Hematopoietic multipotent progenitor cell (in vitro differentiated cells): ENCODE measurements around the gene DLG1. TPM values are rescaled to one million over a fixed set of nuclear protein-coding genes. Genes with fewer than 3 reads are reported as not detected.
"Not testable (repeated sequence)": the region's sequence is repeated elsewhere in the genome, so short reads cannot be mapped to it uniquely, and the experiment has no call there.

Experiments used
- DNase-seq, 3 donors: peaks; one replicate each; pipeline ENCODE4 v3.0.0-alpha.2; 2011 to 2015; ENCODE audit warnings: low read depth in 2 of 3, low spot score in 2 of 3
- total RNA-seq: library from RNA; depleted of rRNA; stranded (reverse); fragments of >200 nt; gene quantifications from one replicate; pipeline ENCODE4 v1.2.3, GENCODE V29; 2012

The DLG1 gene
- total RNA-seq, 1 donor = 19.7 TPM

DNA sequence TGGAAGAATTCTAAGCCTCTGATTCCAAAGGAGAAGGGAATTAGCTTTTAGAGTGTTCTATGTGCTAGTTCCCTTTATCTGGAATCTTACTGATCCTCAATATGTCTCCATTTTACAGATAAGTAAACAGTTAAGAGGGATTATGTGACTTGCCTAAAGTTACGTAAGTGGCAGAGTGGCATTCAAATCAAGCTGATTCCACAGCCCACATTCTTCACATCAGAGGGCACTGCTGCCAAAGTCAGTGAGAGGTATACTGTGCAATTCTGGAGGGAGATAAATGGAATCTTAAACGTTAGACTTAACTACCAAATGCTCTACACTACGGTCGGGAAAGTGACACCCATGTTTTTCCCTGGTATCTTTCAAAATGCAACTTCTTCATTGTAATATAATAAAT lies 257.8 kb downstream of the DLG1 start:
- DNase-seq = no peak

DNA sequence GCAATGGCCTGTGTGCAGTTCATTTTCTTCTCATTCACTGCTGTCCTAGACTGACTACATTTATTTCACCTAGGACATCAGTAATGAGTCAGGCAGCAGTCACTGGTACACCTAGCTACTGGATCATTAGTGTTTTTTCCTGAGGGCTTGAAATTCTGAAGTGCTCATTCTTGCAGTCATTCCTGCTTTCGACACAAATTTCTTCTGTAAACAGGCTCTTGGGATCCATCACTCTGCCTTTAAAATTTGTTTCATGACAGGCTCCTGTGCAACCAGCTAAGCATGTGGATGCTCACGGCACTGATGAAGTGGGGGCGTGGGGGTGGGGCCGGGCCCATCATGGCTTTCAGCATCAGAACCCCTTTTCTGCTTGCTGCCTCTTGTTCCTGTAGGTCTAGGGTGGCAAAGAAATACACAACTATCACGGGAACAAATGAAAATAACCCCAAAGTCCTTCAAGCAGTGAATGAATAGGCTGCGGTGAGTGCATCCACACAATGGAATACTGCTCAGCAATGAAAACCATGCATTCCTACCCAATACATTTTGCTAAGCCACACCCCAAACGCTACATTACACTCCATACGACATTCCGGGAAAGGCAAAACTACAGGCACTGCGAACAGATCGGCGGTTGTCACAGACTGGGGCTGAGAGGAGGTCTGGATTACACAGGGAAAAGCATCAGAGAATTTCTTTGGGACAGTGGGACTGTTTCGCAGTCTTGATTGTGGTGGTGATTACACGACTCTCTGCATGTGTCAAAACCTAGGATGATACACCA lies 259.5 kb downstream of the DLG1 start:
- no peak for DNase-seq

DNA sequence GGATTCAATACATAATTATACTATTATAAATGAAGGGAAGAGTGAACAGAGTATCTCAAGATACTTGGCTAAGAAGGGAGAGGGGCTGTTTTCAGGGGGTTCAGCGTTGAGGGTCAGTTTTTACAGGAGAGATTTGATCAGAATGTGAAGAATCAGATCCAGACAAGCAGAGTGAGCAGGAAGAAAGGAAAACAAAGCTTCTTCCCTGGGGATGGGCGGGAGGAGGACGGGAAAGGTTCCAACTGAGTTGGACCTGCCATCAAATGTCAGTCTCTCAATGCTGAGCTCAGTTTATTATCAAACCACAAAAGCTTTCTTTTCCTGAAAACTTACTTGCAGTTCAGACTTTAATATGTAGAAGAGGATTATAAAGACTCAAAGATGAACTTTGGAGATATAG lies 262.8 kb downstream of the DLG1 start:
- DNase-seq = no peak

DNA sequence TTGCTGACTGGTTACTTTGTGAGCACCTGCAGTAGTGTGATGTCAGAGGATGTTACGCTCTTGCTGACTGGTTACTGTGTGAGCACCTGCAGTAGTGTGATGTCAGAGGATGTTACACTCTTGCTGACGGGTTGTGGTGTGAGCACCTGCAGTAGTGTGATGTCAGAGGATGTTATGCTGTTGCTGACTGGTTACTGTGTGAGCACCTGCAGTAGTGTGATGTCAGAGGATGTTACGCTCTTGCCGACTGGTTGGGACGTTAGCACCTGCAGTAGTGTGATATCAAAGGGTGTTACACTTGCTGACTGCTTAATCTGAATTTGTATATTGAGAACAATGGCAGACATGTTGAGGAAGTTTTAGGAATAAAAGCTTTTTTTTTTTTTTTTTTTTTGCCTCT lies 263.6 kb downstream of the DLG1 start:
- not testable (repeated sequence) for DNase-seq

DNA sequence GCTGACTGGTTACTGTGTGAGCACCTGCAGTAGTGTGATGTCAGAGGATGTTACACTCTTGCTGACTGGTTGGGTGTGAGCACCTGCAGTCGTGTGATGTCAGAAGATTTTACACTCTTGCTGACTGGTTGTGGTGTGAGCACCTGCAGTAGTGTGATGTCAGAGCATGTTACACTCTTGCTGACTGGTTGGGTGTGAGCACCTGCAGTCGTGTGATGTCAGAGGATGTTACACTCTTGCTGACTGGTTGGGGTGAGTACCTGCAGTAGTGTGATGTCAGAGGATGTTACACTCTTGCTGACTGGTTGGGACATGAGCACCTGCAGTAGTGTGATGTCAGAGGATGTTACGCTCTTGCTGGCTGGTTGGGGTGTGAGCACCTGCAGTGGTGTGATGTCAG lies 264.6 kb downstream of the DLG1 start:
- not testable (repeated sequence) for DNase-seq

DNA sequence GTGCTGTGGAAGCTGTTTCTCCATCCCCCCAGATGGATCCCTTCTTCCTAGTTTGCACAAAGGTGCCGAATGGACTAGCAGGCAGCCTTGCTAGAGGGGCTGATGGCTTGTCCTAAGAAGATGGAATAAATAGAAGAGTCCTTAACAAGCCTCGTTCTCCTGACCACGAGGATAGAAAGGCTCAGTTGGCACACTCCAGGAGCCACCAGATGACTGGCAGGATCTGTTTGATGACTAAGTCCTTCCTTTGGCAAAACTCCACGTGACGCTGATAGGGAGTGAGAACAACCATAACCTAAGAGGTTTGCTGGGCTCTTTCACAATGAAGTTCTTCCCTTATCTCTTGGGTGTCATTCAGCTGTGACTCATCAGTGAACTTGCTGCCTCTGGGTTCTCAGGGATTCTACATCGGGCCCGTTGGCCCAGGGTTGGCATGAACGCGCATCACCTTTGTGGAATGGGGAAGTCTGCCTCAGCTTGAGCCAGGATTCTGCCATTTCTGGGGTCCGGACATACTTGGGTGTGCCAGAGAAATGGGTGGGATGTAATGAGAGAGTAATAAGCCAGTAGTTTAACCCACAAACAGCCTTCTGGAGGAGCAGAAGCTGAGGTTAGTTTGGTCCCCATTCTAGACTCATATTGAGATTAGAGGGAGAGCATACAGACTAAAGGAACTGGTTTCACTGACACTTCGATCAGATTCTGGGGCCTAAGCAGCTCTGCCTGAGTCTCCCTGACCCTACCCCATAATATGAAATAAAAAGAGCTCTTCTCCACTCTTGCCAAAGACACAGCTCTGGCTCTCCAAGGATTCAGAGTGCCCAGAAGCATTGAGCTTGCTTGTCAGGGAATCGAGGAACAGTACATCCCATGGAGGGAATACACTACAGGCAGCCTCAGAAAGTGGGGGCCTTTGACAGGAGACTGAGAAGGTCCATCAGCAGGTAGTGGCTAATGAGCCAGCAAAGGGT lies 266.8 kb downstream of the DLG1 start:
- peak in 2 of 3 donors; percentile 79 to 85 for DNase-seq

DNA sequence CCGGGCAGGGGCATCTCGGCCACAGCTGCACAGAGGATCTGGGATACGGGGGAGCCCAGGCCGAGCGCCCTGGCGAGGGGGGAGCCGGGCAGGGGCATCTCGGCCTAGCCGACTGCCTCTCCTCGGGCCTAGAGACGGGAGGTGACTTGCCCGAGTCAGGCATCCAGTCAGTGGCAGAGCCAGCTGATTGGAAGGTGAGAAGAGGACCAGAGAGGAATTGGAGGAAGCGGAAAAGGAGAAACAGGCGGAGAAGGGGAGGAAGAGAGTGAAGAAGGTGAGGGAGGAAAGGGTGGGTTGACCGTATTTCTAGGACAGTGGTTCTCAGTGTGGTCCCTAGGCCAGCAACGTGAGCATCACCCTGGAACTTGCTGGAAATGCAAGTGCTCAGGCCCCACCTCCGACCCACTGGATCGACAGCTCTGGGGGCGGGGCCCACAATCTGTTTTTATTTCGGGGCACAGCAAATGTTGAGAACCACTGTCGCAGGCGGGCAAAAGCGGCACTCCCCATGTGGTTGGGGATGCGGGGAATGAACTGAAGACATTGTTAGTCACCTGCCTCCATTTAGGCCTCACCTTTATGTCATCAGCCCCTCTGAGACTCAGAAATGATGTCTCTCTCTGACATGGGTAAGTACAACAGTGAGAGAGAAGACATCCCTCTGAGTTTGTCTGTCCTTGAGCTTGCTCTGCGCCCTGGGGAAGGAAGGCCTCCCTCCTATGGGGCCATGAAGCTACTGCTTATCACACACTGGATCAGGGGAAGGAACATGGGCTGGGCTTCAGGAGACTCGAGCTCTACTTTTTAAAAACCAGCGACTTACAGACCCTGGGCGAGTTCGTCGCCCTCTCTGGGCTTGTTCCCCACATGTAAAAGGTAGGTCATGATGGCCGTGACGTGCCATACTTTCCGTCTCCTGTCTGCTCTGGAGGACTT lies 267.8 kb downstream of the DLG1 start:
- no peak for DNase-seq

DNA sequence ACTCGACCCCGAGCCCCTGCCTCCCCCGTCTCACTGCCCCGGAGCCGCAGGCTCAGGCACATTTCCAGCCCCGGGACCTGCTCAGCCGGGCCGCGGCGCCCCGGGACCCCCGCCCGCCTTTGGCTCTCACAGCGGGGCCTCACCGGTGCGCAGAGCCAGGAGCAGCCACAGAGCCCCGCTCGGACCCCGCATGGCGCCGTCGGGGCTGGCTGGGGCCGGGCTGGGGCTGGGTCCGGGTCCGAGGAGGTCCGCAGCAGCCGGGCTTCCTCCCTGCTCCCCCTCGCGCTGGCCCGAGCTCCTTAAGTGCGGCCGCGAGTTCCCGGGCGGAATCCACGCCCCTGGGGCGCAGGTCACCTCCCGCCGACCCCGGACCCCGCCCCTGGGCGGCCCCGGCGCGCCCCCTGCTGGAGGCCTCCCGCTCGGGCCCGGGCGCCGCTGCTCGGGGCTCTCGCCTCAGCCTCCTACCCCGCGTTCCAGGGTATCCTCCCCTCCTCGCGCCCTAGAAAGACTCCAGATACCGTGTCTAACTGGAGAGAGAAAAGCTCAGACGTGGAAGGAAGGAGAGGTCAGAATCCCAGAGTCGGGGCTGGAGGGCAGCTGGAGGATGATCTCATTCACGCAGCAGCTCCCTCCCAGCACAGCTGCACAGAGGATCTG lies 268.8 kb downstream of the DLG1 start, which contains the start of gene MELTF:
Gene MELTF (minus strand): TSS at position 307 of the 657 bp plus-strand sequence. CDS start 115 bp downstream, at position 192.
- DNase-seq = peak; percentile 50 to 73 (median 66)

DNA sequence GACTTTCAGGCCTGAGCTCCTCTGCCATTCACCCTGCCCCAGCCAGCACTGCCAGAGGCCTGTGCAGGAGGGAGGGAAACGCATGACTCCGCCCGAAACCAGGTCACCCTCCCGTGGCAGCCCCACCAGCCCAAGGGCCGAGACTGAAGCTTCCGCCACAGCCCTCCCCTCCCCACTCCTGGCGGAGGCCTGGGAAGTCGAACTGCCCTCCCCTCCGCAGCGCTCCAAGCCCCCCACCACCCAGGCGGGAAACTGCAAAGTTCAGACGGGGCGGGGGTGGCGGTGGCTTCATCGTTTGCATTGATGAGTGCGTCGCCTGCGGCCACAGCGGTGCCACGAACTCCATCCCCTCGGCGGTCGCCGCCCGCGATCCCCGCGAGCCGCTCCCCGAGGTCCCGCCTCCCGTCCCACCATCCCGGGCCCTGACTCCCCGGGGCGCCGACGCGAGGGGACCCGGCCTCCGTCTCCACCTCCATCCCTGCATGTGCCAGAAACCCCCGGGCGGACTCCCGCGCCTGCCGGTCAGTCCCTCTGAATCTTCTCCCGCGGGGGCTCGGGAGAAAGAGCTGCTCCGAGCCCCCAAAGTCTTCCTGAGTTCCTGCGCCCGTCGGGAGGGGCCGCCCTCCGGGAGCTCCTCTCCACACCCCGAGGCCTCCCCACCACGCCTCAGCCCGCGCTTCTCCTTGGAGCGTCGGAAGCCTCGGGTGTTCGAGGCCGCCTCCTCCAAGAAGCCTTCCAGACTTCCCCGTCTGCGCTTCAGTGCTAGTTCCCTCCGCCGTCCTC lies 269.5 kb downstream of the DLG1 start:
- peak in 1 of 3 donors; percentile 22 for DNase-seq

DNA sequence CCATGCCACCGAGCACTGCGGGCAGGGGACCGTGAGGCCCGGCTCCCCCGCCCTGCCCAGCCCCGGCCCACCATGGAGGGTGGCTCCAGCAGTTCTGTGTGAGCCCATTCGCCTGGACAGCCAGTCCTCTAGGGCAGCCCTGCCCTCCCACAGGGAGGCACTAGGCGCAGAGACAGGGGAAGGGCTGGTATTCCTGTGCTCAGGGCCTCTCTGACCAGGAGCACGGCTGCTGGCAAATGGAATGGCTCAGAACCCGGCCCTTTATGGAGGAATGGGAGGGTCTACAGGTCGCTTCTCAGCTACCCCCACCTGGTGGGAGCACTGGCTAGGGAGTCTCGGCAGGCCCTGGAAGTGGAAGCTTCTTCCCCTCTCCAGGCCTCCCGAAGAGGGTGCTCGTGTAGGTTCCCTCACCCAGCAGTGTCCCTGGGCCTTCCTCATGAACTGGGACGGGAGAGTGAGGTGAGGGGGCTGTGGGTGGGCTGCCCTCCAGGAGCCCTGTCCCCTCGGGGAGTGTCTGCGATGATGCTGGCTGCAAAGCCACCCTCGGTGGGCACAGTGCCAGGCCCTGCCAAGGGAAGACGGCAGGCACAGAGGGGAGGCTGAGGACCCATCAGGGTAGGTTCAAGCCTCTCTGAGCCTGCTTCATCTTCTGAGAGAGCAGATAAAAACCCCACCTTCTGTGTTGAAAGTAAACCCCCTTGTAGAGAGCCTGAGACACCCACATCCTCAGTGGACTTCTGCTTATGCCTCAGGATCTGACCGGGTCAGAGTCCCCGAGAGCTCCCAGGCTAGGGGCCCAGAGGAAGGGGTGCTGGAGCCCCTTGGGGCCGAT lies 270.3 kb downstream of the DLG1 start:
- peak in 1 of 3 donors; percentile 8 for DNase-seq

DNA sequence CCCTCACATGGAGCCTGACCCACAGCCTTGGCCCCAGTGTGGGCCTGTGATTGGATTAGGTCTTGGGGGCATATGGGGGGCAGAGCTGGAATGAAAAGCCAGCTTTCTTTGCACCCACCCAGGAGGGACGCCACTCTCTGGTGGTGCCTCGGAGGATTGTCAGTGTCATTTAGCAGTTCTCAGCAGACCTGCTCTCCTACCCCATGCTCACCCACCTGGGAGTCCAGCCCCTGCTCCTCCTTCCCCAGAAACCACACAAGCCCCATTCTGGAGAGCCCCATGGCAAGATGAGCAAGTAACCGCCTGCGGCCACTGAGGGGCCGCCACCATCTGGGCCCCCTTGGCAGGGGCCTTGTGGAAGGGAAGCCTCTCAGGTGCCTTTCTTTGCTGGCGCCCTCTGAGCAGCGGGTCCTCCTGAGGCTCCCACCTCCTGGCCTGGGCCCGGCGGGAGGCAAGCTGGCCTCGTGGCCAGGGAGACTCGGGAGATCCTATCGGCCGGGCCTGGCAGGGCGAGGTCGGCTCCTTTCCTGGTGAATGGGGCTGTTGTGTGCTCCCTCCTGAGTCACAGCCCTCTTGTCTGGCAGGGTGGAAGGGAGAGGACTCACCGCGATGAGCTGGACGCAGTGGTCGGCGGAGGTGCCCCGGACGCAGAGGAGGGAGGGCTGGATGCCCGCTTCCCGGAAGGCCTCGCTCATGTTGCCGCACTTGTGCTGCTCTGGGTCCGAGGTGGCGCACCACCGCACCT lies 271.1 kb downstream of the DLG1 start:
- DNase-seq = no peak

DNA sequence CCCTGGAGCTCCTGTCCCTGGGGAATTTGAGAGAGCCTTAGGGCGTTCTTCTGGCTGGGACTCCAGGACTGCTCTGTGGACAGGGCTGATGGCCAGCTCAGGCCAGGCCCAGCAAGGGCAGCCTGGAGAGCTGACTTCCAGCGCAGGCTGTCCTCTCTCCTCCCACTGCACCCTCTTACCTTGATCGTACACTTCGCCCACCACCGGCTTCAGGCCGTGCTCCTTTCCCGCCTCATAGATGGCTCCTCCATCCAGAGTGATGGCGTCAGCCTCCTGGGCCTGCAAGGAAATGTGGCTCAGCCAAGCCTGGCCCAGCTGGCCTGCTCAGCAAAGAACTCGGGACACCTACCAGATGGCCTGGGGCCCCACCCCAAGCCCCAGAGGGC lies 271.9 kb downstream of the DLG1 start:
- DNase-seq = no peak

DNA sequence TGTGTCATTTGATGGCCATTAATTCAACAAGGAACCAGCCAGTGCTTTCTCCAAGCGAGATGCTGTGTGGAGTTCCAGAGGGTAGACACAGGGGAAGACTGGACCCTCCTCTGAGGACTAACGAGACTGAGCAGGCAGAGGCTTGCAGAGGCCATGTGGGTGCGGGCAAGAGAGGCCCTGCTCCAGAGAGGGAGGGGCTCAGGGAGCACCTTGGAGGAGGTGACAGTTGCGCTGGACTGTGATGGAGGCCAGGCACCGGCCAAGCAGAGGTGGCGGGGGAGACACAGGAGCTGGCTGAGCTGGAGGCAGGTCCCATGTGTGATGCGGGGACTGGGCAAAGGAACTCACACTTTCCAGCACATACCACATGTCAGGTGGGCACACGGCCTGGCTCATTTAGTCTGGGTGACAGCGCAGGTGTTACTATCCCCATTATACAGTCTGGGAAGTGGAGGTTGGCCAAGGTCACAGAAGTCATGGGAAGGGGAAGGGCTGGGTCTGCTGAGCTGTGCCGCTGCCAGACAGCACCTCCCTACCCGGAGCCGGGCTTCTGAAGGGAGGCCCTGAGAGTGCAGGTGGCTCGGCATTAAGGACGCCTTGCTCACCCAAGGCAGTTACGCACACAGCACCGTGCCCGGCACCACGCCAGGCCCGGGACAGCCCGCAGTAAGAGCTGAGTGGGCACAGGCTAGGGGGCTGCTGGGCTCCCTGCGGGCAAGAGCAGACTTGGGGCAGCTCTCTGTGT lies 272.5 kb downstream of the DLG1 start:
- no peak for DNase-seq

DNA sequence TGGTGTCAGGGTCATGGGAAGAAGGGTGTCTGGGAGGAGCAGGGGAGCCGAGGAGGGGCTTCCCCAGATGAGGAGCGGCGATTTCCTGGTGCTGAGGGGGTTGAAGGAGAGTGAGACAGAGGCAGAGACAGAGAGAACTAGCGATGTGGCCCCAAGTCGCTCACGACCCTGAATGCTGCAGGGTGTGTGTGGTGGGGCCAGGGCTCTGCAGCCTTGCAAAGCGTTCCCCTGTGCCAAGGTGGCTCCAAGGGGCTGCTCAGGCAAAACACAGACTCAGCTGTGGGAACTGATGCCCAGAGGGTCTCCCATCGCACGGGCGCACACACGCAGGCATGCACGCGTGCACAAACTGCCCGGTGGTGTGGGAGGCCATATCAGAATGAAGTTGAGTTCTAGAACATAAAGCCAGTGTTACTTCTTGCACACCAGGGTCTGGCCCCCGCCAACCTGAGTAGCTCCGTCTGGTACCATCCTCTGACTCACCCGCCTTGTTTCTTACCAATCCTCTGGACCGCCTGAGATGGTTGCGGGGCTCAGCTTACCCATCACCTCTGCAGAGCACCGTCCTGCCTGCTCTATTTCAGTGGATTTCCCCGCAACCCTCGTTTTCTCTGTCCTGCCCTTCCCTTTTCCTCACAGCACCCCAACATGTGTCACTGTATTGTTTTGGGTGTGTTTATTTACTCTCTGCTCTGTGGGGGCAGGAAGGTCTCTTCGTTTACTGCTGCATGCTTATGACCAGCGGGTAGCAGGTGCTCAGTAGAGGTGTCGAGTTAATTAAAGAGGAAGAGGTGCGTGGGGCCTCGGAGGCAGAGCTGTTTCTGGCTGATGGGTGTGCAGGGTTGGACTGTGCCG lies 273.3 kb downstream of the DLG1 start:
- DNase-seq = no peak

DNA sequence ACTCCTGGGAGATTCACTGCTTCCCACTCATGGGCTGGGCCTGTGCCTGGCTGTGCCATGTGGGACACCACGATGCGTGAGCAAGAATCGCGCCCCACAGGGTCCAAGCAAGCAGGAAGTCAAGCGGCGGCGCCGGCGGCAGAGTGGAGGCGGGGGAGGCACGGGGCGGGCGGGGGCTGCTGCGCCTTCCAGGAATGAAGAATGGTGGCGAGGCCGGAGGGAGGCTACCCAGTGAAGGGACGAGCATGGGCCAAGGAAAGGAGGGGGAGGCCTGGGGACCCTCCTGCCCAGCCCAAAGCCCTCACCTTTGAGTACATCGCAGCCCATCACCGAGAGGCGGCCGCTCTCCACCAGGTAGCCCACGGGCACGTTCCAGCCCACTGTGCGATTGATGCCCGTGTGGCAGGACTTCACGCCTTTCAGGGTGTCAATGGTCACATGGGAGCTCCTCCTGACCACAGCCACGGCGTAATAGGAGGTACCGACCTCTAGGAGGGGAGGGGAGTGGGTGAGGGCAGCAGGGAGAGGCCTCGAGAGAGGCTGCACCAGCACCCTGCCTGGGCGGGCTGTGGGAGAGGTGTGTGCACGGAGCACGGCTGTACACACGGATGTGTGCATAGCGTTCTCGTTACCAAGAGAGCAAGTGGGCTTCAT lies 274.3 kb downstream of the DLG1 start:
- no peak for DNase-seq
